Ecto neural progenitor cell (in vitro differentiated cells): ENCODE results near the gene ACTRT2.

ENCODE experiments used
- DNase-seq: peaks from one replicate; pipeline ENCODE4 v3.0.0-alpha.2; 2018; ENCODE audit warnings: low spot score

ACTRT2 gene

DNA sequence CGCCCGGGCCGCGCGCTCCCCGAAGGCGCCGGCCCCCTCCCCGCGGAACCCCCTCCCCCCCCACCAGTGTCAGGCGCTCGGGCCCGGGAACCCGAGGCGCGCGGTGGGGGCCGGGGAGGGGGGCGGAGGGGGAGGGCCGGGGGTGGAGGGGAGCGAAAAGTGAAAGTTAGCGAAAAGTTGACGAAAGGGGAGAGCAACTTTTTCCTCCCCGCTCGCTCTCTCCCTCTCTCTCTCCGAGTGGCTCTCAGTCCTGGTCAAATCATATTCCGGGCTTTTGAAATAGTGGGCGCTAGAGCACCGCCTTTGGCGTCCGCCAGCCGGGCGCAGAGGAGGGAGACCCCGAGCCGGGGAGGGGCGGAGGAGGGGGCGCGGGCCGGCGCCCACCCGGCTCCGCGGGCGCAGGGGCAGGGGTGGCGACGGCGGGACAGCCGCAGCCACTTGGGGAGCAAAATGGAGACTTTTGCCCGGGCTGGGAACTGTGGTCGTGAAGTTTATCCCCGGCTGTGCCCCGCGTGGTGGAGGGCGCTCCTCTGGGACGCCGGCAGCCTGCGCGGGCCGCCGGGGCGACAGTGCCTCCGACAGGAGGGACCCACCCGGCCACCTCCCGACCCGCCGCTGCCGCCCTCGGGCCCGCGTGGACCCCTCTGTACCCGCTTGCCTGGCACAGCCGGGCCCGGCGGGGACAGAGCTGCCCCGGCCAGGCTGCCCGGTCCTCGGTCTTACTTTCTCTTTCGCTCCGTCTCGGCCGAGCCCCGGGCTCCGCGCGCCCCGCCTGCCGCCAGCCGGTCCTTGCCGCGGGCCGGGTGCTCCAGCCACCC lies 48.4 kb downstream of the ACTRT2 start:
- peak; percentile 84 for DNase-seq

GRCh38 chr1:3070309-3070643 lies 49.0 kb downstream of the ACTRT2 start:
- no peak for DNase-seq

DNA sequence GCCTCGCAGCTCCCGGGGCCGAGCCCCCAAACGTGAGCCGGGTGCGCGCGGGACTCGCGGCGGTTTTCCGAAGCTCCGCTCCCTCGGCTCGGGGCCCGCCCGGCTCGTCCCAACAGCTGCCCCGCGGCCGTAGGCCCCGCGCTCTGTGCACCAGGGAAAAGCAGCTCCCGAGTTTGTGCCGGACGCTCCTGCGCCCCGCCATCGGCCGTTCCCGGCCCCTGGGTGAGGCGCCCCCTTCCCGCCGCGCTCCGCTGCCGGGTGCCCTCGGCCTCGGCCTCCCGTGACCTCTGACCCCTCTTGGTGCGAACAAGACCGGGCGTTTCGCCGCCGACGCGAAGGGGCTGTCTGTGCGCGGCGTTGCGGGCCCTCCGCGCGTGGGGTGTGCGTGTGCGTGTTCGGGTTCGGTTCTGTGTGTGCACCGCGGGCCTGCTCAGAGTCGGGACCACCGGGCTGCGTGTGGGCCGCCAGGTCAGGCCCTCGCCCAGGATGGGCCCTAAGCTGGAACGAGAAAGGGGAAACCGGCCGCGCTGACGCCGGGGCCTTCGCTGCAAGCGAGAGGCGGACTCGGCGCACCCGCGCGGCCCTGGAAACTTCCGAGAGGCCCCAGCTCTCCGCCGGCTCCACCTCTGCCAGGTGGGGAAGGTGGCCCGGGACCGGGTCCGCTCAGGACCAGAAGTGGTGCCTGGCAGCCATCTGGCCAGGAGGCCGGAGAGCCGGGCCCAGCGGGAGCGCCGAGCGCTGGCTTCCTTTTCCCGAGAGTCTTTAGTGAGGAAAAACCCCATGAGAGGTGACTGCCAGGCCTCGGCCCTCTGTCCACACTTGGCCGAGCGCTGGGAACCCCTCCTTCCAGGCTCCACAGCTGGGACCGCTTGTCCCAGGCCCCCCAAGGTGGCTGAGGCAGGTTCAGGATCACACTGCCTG lies 49.6 kb downstream of the ACTRT2 start:
- DNase-seq, result peak; percentile 77

- DNase-seq, result no peak
Measured at GRCh38 chr1:3071565-3072390, 50.5 kb downstream of the ACTRT2 start.
